MM.1S (cell line): ENCODE results near the gene CALD1.

Experiments used
- CTCF ChIP-seq: fragments of 300-600 bp; sonication (generic); IDR thresholded peaks from 2 replicates; pipeline ENCODE4 v1.5.1; 2016; ENCODE audit warnings: antibody characterized with exemption, low read length, mixed read lengths
- EZH2 ChIP-seq: fragments of 300-600 bp; sonication (generic); optimal IDR thresholded peaks from 2 replicates; pipeline ENCODE3; 2017; ENCODE audit warnings: low read depth, mild to moderate bottlenecking, antibody characterized with exemption, low read length, mixed read lengths

GRCh38 chr7:134936893-134937510 is 157.6 kb downstream of the CALD1 start:
- no peak for TF ChIP-seq CTCF
- no peak for TF ChIP-seq EZH2
